H9 (cell line): ENCODE results near the gene DLEC1. TPM values are rescaled to one million over a fixed set of nuclear protein-coding genes. Genes with fewer than 3 reads are reported as not detected.

Experiments
- DNase-seq: peaks from one replicate; pipeline ENCODE4 v3.0.0-alpha.2; 2017
- H2AFZ ChIP-seq: one replicate; pipeline ENCODE4 v1.6.1; 2013; ENCODE audit warnings: mild to moderate bottlenecking, low read length, control low read depth, moderate library complexity
- H2AK5ac ChIP-seq: 2 replicates; pipeline ENCODE4 v1.6.1; 2013; ENCODE audit warnings: low read length, control low read depth, mixed read lengths; ENCODE audit not compliant: insufficient read length
- H2BK120ac ChIP-seq: one replicate; pipeline ENCODE4 v1.6.1; 2013; ENCODE audit warnings: low read depth, mild to moderate bottlenecking, low read length, control low read depth, inconsistent platforms; ENCODE audit not compliant: poor library complexity, severe bottlenecking
- H2BK12ac ChIP-seq: 2 replicates; pipeline ENCODE4 v1.6.1; 2013; ENCODE audit warnings: low read length, control low read depth, mixed read lengths, low read depth; ENCODE audit not compliant: insufficient read length
- H2BK15ac ChIP-seq: 2 replicates; pipeline ENCODE4 v1.6.1; 2013; ENCODE audit warnings: low read depth, low read length, control low read depth
- H2BK20ac ChIP-seq: one replicate; pipeline ENCODE4 v1.6.1; 2013; ENCODE audit warnings: low read depth, mild to moderate bottlenecking, low read length, control low read depth, inconsistent platforms; ENCODE audit not compliant: poor library complexity, severe bottlenecking
- H2BK5ac ChIP-seq: 2 replicates; pipeline ENCODE4 v1.6.1; 2013; ENCODE audit warnings: low read length, control low read depth, mixed read lengths; ENCODE audit not compliant: insufficient read length
- H3K14ac ChIP-seq: 2 replicates; pipeline ENCODE4 v1.6.1; 2013; ENCODE audit warnings: low read length, control low read depth; ENCODE audit not compliant: insufficient read depth
- H3K18ac ChIP-seq: 2 replicates; pipeline ENCODE4 v1.6.1; 2013; ENCODE audit warnings: low read depth, mild to moderate bottlenecking, mixed read lengths, low read length, control low read depth; ENCODE audit not compliant: insufficient read length
- H3K23ac ChIP-seq: 2 replicates; pipeline ENCODE4 v1.6.1; 2013; ENCODE audit warnings: low read length, control low read depth, mixed read lengths, low read depth; ENCODE audit not compliant: insufficient read length
- H3K23me2 ChIP-seq: 2 replicates; pipeline ENCODE4 v1.6.1; 2013; ENCODE audit warnings: low read depth, mild to moderate bottlenecking, mixed read lengths, low read length, control low read depth; ENCODE audit not compliant: insufficient read length, poor library complexity, severe bottlenecking
- H3K27ac ChIP-seq: 2 replicates; pipeline ENCODE4 v1.5.1; 2013; ENCODE audit warnings: low read length, control low read depth, mixed read lengths, low read depth; ENCODE audit not compliant: insufficient read length
- H3K27me3 ChIP-seq: 2 replicates; pipeline ENCODE4 v1.6.1; 2013; ENCODE audit warnings: low read length, control low read depth, inconsistent platforms; ENCODE audit not compliant: insufficient read depth
- H3K4ac ChIP-seq: 2 replicates; pipeline ENCODE4 v1.6.1; 2013; ENCODE audit warnings: low read depth, mild to moderate bottlenecking, control low read depth, inconsistent platforms, low read length, moderate library complexity
- H3K4me1 ChIP-seq: 2 replicates; pipeline ENCODE4 v1.6.1; 2013; ENCODE audit warnings: low read length, control low read depth, inconsistent platforms; ENCODE audit not compliant: insufficient read depth
- H3K4me2 ChIP-seq: 2 replicates; pipeline ENCODE4 v1.6.1; 2013; ENCODE audit warnings: low read length, control low read depth, mixed read lengths; ENCODE audit not compliant: insufficient read length, insufficient read depth
- H3K56ac ChIP-seq: 2 replicates; pipeline ENCODE4 v1.6.1; 2013; ENCODE audit warnings: low read depth, mild to moderate bottlenecking, mixed read lengths, low read length, control low read depth; ENCODE audit not compliant: insufficient read length
- H3K79me1 ChIP-seq: 2 replicates; pipeline ENCODE4 v1.6.1; 2013; ENCODE audit warnings: low read depth, mild to moderate bottlenecking, moderate library complexity, low read length, control low read depth, inconsistent platforms; ENCODE audit not compliant: insufficient read depth, poor library complexity, severe bottlenecking
- H3K79me2 ChIP-seq: 2 replicates; pipeline ENCODE4 v1.6.1; 2013; ENCODE audit warnings: low read length, control low read depth, inconsistent platforms; ENCODE audit not compliant: insufficient read depth
- H3K9ac ChIP-seq: 2 replicates; pipeline ENCODE4 v1.6.1; 2013; ENCODE audit warnings: low read length, control low read depth, mixed read lengths; ENCODE audit not compliant: insufficient read length; ENCODE audit errors: extremely low read depth
- H3K9me3 ChIP-seq: one replicate; pipeline ENCODE4 v1.6.1; 2013; ENCODE audit warnings: low read depth, low read length, inconsistent platforms; ENCODE audit not compliant: control insufficient read depth
- H3T11ph ChIP-seq: one replicate; pipeline ENCODE4 v1.6.1; 2013; ENCODE audit warnings: mild to moderate bottlenecking, low read length, control low read depth, inconsistent platforms
- H4K20me1 ChIP-seq: one replicate; pipeline ENCODE4 v1.6.1; 2013; ENCODE audit not compliant: control insufficient read depth, insufficient read length, insufficient read depth
- H4K5ac ChIP-seq: 2 replicates; pipeline ENCODE4 v1.6.1; 2013; ENCODE audit warnings: low read depth, mild to moderate bottlenecking, mixed read lengths, low read length, control low read depth; ENCODE audit not compliant: insufficient read length
- H4K8ac ChIP-seq: replicated peaks from 2 replicates; pipeline ENCODE4 v1.6.1; 2013; ENCODE audit warnings: low read length, control low read depth, mixed read lengths, low read depth; ENCODE audit not compliant: insufficient read length
- H4K91ac ChIP-seq: 2 replicates; pipeline ENCODE4 v1.6.1; 2013; ENCODE audit warnings: low read depth, mild to moderate bottlenecking, moderate library complexity, mixed read lengths, low read length, control low read depth; ENCODE audit not compliant: insufficient read length
- H3K27ac Mint-ChIP-seq, 3 experiments: 2 replicates in 2 of 3; 3 replicates in 1 of 3; pipeline ENCODE4 v1.8.0; 2020 to 2021; ENCODE audit warnings: mixed read lengths in 3 of 3, mild to moderate bottlenecking in 1 of 3, moderate library complexity in 1 of 3
- H3K27me3 Mint-ChIP-seq: 2 replicates; pipeline ENCODE4 v1.8.0; 2021; ENCODE audit warnings: low read depth, mild to moderate bottlenecking, moderate library complexity, mixed read lengths
- H3K36me3 Mint-ChIP-seq, 3 experiments: 2 replicates in 2 of 3; 3 replicates in 1 of 3; pipeline ENCODE4 v1.8.0; 2020 to 2021; ENCODE audit warnings: low read depth in 3 of 3, mixed read lengths in 3 of 3; ENCODE audit not compliant: insufficient read depth in 1 of 3
- H3K4me1 Mint-ChIP-seq, 2 experiments: 2 replicates each; pipeline ENCODE4 v1.8.0; 2020; ENCODE audit warnings: mixed read lengths in 2 of 2
- H3K4me3 Mint-ChIP-seq, 2 experiments: 2 replicates in 1 of 2; 3 replicates in 1 of 2; pipeline ENCODE4 v1.8.0; 2020 to 2021; ENCODE audit warnings: mild to moderate bottlenecking in 2 of 2, mixed read lengths in 2 of 2, moderate library complexity in 1 of 2
- H3K9me3 Mint-ChIP-seq, 2 experiments: 2 replicates in 1 of 2; 3 replicates in 1 of 2; pipeline ENCODE4 v1.8.0; 2020; ENCODE audit warnings: mild to moderate bottlenecking in 2 of 2, mixed read lengths in 2 of 2, moderate library complexity in 1 of 2
- WGBS: extraction: QIAGEN DNeasy Blood & Tissue Kit; methylation state at CpG from one replicate; pipeline ENCODE4 v1.1.7; 2013; ENCODE audit warnings: missing lambda C conversion rate, low lambda C conversion rate, mixed read lengths; ENCODE audit not compliant: insufficient read length; ENCODE audit errors: extremely low coverage; 5-methylcytosine and 5-hydroxymethylcytosine counted together
- total RNA-seq: library from RNA; stranded (reverse); gene quantifications from 2 replicates; pipeline ENCODE4 v1.2.1, GENCODE V29; 2021
- TF ChIP-seq, protein P1 (sequence below): fragments of 200-600 bp; sonication (generic); conservative IDR thresholded peaks from 3 replicates; pipeline ENCODE4 v1.8.0; 2021; ENCODE audit warnings: antibody characterized with exemption, mild to moderate bottlenecking

Gene DLEC1
- total RNA-seq, 1 experiment from 2014 or later = 2.1 TPM

DNA sequence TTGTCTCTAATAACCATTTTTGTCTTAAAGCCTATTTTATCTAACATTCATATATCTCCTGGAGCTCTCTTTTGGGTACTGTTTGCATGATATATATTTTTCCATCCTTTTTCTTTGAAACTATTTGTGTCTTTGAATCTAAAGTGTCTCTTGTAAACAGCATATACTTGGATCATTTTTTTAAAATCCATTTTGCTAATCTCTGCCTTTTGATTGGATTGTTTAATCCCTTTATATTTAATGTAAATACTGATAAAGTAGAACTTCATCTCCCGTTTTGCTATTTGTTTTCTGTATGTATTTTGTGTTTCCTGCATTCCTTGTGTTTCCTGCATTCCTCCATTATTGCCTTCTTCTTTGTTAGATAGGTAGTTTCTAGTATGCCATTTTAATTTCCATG, 66.5 kb downstream of the DLEC1 start:
- H2AK5ac ChIP-seq = no peak overlapping the region
- no peak overlapping the region for H2BK5ac ChIP-seq
- H2AFZ ChIP-seq = no peak overlapping the region
- H3K27ac ChIP-seq = no peak overlapping the region
- no peak overlapping the region for H3K14ac ChIP-seq
- no peaks in the 10 kb centered on the region for H3K9me3 ChIP-seq
- TF ChIP-seq, protein P1, sequence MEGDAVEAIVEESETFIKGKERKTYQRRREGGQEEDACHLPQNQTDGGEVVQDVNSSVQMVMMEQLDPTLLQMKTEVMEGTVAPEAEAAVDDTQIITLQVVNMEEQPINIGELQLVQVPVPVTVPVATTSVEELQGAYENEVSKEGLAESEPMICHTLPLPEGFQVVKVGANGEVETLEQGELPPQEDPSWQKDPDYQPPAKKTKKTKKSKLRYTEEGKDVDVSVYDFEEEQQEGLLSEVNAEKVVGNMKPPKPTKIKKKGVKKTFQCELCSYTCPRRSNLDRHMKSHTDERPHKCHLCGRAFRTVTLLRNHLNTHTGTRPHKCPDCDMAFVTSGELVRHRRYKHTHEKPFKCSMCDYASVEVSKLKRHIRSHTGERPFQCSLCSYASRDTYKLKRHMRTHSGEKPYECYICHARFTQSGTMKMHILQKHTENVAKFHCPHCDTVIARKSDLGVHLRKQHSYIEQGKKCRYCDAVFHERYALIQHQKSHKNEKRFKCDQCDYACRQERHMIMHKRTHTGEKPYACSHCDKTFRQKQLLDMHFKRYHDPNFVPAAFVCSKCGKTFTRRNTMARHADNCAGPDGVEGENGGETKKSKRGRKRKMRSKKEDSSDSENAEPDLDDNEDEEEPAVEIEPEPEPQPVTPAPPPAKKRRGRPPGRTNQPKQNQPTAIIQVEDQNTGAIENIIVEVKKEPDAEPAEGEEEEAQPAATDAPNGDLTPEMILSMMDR = no peak
- H3T11ph ChIP-seq = no peak overlapping the region
- no peak overlapping the region for H3K18ac ChIP-seq
- WGBS = no CpG with 5 or more reads among the region's 1 CpG
- no peaks in the 10 kb centered on the region for H3K79me1 ChIP-seq
- H3K4me2 ChIP-seq = no peak overlapping the region
- no peak overlapping the region for H2BK15ac ChIP-seq
- Mint-ChIP-seq H3K27ac (no peak overlapping the region), H3K9me3 (peaks cover 4 to 5% of the 10 kb centered on the region in 2 experiments; a peak in 4 of 5 replicates), H3K4me3 (no peak overlapping the region), H3K4me1 (peaks cover 8% of the 10 kb centered on the region in 2 experiments), H3K36me3 (peaks cover 0 to 2% (median 0%) of the 10 kb centered on the region in 3 experiments; a peak in 2 of 7 replicates), H3K27me3 (no peaks in the 10 kb centered on the region; the same call in 1 of the 2 replicates)
- no peaks in the 10 kb centered on the region; the same call in 1 of the 2 replicates for H3K4me1 ChIP-seq
- no peaks in the 10 kb centered on the region for H3K27me3 ChIP-seq
- H4K91ac ChIP-seq = no peak overlapping the region
- no peak overlapping the region for H2BK120ac ChIP-seq
- H4K8ac ChIP-seq = no peak overlapping the region
- no peaks in the 10 kb centered on the region for H3K79me2 ChIP-seq
- no peak overlapping the region for H4K5ac ChIP-seq
- no peaks in the 10 kb centered on the region for H3K23me2 ChIP-seq
- H3K4ac ChIP-seq = no peak overlapping the region
- H3K23ac ChIP-seq = no peak overlapping the region
- no peak overlapping the region for H3K9ac ChIP-seq
- DNase-seq = no peak
- H4K20me1 ChIP-seq = no peaks in the 10 kb centered on the region
- no peak overlapping the region for H2BK12ac ChIP-seq
- no peak overlapping the region for H3K56ac ChIP-seq
- no peak overlapping the region for H2BK20ac ChIP-seq
